GM19455 (cell line): ENCODE results near the gene LAIR1.
"Not testable (repeated sequence)": the region's sequence is repeated elsewhere in the genome, so short reads cannot be mapped to it uniquely, and the experiment has no call there.

Experiments used
- ATAC-seq: cut with Tn5 transposase; IDR thresholded peaks from one replicate; pipeline ENCODE4 v1.9.1; 2021; ENCODE audit not compliant: unreplicated experiment

Gene LAIR1

GRCh38 chr19:54379187-54379678 lies 14.5 kb upstream of the LAIR1 start:
- ATAC-seq = no peak

GRCh38 chr19:54376610-54377285 lies 12.0 kb upstream of the LAIR1 start:
- no peak for ATAC-seq

GRCh38 chr19:54375181-54375938 lies 10.6 kb upstream of the LAIR1 start:
- ATAC-seq = not testable (repeated sequence)

- no peak for ATAC-seq
These were observed 9.3 kb upstream of the LAIR1 start for GRCh38 chr19:54373781-54374631.

GRCh38 chr19:54371453-54371852 lies 6.7 kb upstream of the LAIR1 start:
- ATAC-seq = not testable (repeated sequence)

GRCh38 chr19:54370434-54370796 lies 5.7 kb upstream of the LAIR1 start:
- not testable (repeated sequence) for ATAC-seq

GRCh38 chr19:54369688-54370433 lies 5.1 kb upstream of the LAIR1 start:
- not testable (repeated sequence) for ATAC-seq

GRCh38 chr19:54369082-54369687 lies 4.5 kb upstream of the LAIR1 start:
- ATAC-seq = no peak

- ATAC-seq = no peak
These were observed 2.1 kb upstream of the LAIR1 start for GRCh38 chr19:54366811-54367210.

- not testable (repeated sequence) for ATAC-seq
These were observed 1.1 kb upstream of the LAIR1 start for GRCh38 chr19:54365798-54366197.

- ATAC-seq = not testable (repeated sequence)
These were observed 2.9 kb downstream of the LAIR1 start for GRCh38 chr19:54361680-54362422.

- not testable (repeated sequence) for ATAC-seq
These were observed 5.4 kb downstream of the LAIR1 start for GRCh38 chr19:54359149-54359820.

GRCh38 chr19:54357381-54357780 lies 7.3 kb downstream of the LAIR1 start:
- no peak for ATAC-seq

GRCh38 chr19:54356444-54357056 lies 8.2 kb downstream of the LAIR1 start:
- ATAC-seq = no peak

- ATAC-seq = no peak
These were observed 9.1 kb downstream of the LAIR1 start for GRCh38 chr19:54355675-54356074.

GRCh38 chr19:54354761-54355160 lies 10.0 kb downstream of the LAIR1 start:
- ATAC-seq = no peak

GRCh38 chr19:54352546-54352945 lies 12.2 kb downstream of the LAIR1 start:
- no peak for ATAC-seq

GRCh38 chr19:54352041-54352440 lies 12.7 kb downstream of the LAIR1 start:
- no peak for ATAC-seq

GRCh38 chr19:54351474-54351873 lies 13.3 kb downstream of the LAIR1 start:
- ATAC-seq = no peak
